SK-N-MC (cell line): ENCODE results near the gene GKN1.

Experiments used
- EZH2 ChIP-seq: fragments of 200-600 bp; sonication (generic); IDR thresholded peaks from one replicate; pipeline ENCODE4 v1.6.1; 2017; ENCODE audit warnings: antibody characterized with exemption
- POLR2AphosphoS5 ChIP-seq: IDR thresholded peaks from 2 replicates; pipeline ENCODE4 v1.6.1; 2012; ENCODE audit warnings: mild to moderate bottlenecking, low read depth, low read length, borderline replicate concordance

GRCh38 chr2:69017835-69018234 is 43.4 kb downstream of the GKN1 start:
- no peak for TF ChIP-seq POLR2AphosphoS5
- no peak for TF ChIP-seq EZH2
